HepG2 (cell line): ENCODE data around the gene TTC23. TPM values are rescaled to one million over a fixed set of nuclear protein-coding genes. Genes with fewer than 3 reads are reported as not detected.

Source experiments
- ATAC-seq: fragments of 200-7000 bp; cut with Tn5 transposase; 3 replicates; pipeline ENCODE4 v1.9.1; 2020; ENCODE audit warnings: mild to moderate bottlenecking, moderate library complexity
- BruUV-seq: library from RNA; stranded (reverse); fragments of 400-500 nt; replicated peaks from 2 replicates; lab custom pipeline; 2021; lab: Mats Ljungman, UMichigan
- CTCF ChIA-PET: fragments of 300-600 bp; formaldehyde crosslinking; extraction: SDS; loops from one replicate; lab custom pipeline; 2021; ENCODE audit warnings: low total read pairs, inconsistent platforms, low intra/inter-chr PET ratio; lab: Yijun Ruan, JAX
- POLR2A ChIA-PET: fragments of 350-600 bp; sonication (Branson Sonifier 250); formaldehyde crosslinking; loops from one replicate; lab custom pipeline; 2020; ENCODE audit warnings: antibody characterized with exemption, inconsistent platforms; lab: Yijun Ruan, JAX
- DNase-seq: peaks from one replicate; pipeline ENCODE4 v3.0.0-alpha.2; 2015; ENCODE audit warnings: low spot score
- FAIRE-seq: peaks from 3 replicates; lab custom pipeline; 2011; peaks lifted over from hg19 to GRCh38; lab: Jason Lieb, UNC
- H2AFZ ChIP-seq: one replicate; pipeline ENCODE4 v1.6.1; 2011; ENCODE audit warnings: low read length, inconsistent platforms
- H3K27ac ChIP-seq: fragments of 300-600 bp; 3 replicates; pipeline ENCODE4 v1.8.0; 2011; ENCODE audit warnings: mixed run types, mild to moderate bottlenecking, mixed read lengths, low read length, inconsistent platforms; ENCODE audit not compliant: insufficient read depth; ENCODE audit errors: extremely low read length
- H3K27me3 ChIP-seq, 2 experiments: fragments of 200-600 bp in 1 of 2; 2 replicates in 1 of 2; 3 replicates in 1 of 2; pipeline versions ENCODE4 v1.6.0 to v1.8.0; 2011; ENCODE audit warnings: low read length in 2 of 2, mild to moderate bottlenecking in 2 of 2, moderate library complexity in 2 of 2, inconsistent platforms in 1 of 2; ENCODE audit not compliant: insufficient read depth in 2 of 2, control insufficient read depth in 1 of 2
- H3K36me3 ChIP-seq, 2 experiments: fragments of 200-600 bp in 1 of 2; replicated peaks in 1 of 2; 2 replicates in 1 of 2; 3 replicates in 1 of 2; pipeline versions ENCODE4 v1.5.1 to v1.8.0; 2011; ENCODE audit warnings: low read length in 2 of 2, inconsistent platforms in 1 of 2; ENCODE audit not compliant: insufficient read depth in 2 of 2, control insufficient read depth in 1 of 2
- H3K4me1 ChIP-seq: 2 replicates; pipeline ENCODE4 v1.5.1; 2012; ENCODE audit warnings: low read length, inconsistent platforms; ENCODE audit not compliant: insufficient read depth
- H3K4me2 ChIP-seq: 2 replicates; pipeline ENCODE4 v1.6.0; 2011; ENCODE audit warnings: low read depth, low read length, inconsistent platforms
- H3K4me3 ChIP-seq, 3 experiments: fragments of 200-600 bp in 1 of 3; sonication (generic), shearing (Covaris generic) in 1 of 3; replicated peaks in 1 of 3; 2 replicates each; pipeline ENCODE4 v1.5.1; 2011 to 2016; ENCODE audit warnings: low read length in 3 of 3, inconsistent platforms in 2 of 3, low read depth in 2 of 3, mild to moderate bottlenecking in 2 of 3, control low read depth in 1 of 3, mixed read lengths in 1 of 3; ENCODE audit not compliant: insufficient read depth in 1 of 3
- H3K79me2 ChIP-seq: one replicate; pipeline ENCODE4 v1.6.1; 2011; ENCODE audit warnings: low read length, inconsistent platforms; ENCODE audit not compliant: insufficient read depth
- H3K9ac ChIP-seq: 2 replicates; pipeline ENCODE4 v1.6.0; 2011; ENCODE audit warnings: mild to moderate bottlenecking, low read depth, low read length, inconsistent platforms; ENCODE audit not compliant: insufficient read depth
- H3K9me3 ChIP-seq: 2 replicates; pipeline ENCODE4 v1.5.1; 2012; ENCODE audit warnings: mild to moderate bottlenecking, low read length
- H4K20me1 ChIP-seq: 2 replicates; pipeline ENCODE4 v1.6.0; 2011; ENCODE audit warnings: inconsistent platforms, mild to moderate bottlenecking, low read length, moderate library complexity; ENCODE audit not compliant: insufficient read depth
- GABPA ChIP-seq, 2 experiments: IDR thresholded peaks; 2 replicates each; pipeline ENCODE4 v1.6.1; 2011 to 2016; ENCODE audit warnings: low read depth in 2 of 2, low read length in 1 of 2, missing biosample characterization in 1 of 2, missing genetic modification characterization in 1 of 2
- MAFK ChIP-seq, 2 experiments: IDR thresholded peaks in 1 of 2; conservative IDR thresholded peaks in 1 of 2; 2 replicates each; pipeline ENCODE4 v1.6.1; 2011; ENCODE audit warnings: improper control_type of control experiment in 2 of 2, low read length in 2 of 2
- NFYC ChIP-seq: IDR thresholded peaks from 2 replicates; pipeline ENCODE4 v1.6.1; 2016; ENCODE audit warnings: missing genetic modification reagents, missing compliant biosample characterization
- ZNF136 ChIP-seq: sonication (generic); formaldehyde crosslinking; IDR thresholded peaks from 2 replicates; pipeline ENCODE4 v1.8.1; 2022; ENCODE audit warnings: low read depth, mild to moderate bottlenecking, moderate library complexity, missing genetic modification reagents
- ZNF484 ChIP-seq: sonication (generic); formaldehyde crosslinking; IDR thresholded peaks from 2 replicates; pipeline ENCODE4 v1.5.1; 2020; ENCODE audit warnings: mild to moderate bottlenecking, low read depth, missing genetic modification reagents, borderline replicate concordance
- WGBS: methylation state at CpG from one replicate; pipeline ENCODE4 v1.1.6; 2017; ENCODE audit warnings: low lambda C conversion rate; 5-methylcytosine and 5-hydroxymethylcytosine counted together
- in situ Hi-C: cut with HindIII; loops from 2 replicates; pipeline ENCODE4 v1.10.0; 2017; ENCODE audit warnings: low pct_unique_long_range_greater_than_20kb; ENCODE audit not compliant: extremely low pct_ligation_motif_present
- intact Hi-C: fragments of 100-400 bp; cut with micrococcal nuclease; formaldehyde crosslinking; loops from one replicate; pipeline ENCODE4 v1.10.0; 2022; ENCODE audit not compliant: unreplicated experiment
- polyA plus RNA-seq, 8 experiments: library from polyadenylated mRNA; depleted of rRNA in 3 of 8; stranded (reverse) in 7 of 8; unstranded in 1 of 8; fragments of >200 nt; fragmentation: Illumina TruSeq in 4 of 8; extraction: Trizol in 4 of 8; gene quantifications; 2 replicates each; pipeline versions ENCODE4 v1.2.1 to v1.2.3, GENCODE V29; 2011 to 2016; ENCODE audit warnings: low read depth in 4 of 8, missing spikeins in 1 of 8, mixed read lengths in 1 of 8; ENCODE audit not compliant: insufficient read depth in 1 of 8
- total RNA-seq, 5 experiments: library from RNA; depleted of rRNA; stranded (reverse); fragments of >200 nt; fragmentation: Illumina TruSeq; extraction: Trizol; gene quantifications; 2 replicates each; pipeline ENCODE4 v1.2.3, GENCODE V29; 2016; ENCODE audit warnings: low read depth in 1 of 5
- TF ChIP-seq, protein P1 (sequence below): IDR thresholded peaks from 2 replicates; pipeline ENCODE4 v1.6.1; 2016; ENCODE audit warnings: missing compliant biosample characterization, missing genetic modification reagents, borderline replicate concordance
- TF ChIP-seq, protein P2 (sequence below): sonication (generic); formaldehyde crosslinking; IDR thresholded peaks from 2 replicates; pipeline ENCODE4 v1.4.0; 2020; ENCODE audit warnings: missing genetic modification reagents, mild to moderate bottlenecking, borderline replicate concordance
- TF ChIP-seq, protein P3 (sequence below): sonication (generic); formaldehyde crosslinking; IDR thresholded peaks from 2 replicates; pipeline ENCODE4 v1.8.1; 2023; ENCODE audit warnings: mild to moderate bottlenecking, moderate library complexity, missing genetic modification reagents
- TF ChIP-seq, protein P4 (sequence below): sonication (generic); formaldehyde crosslinking; IDR thresholded peaks from 2 replicates; pipeline ENCODE4 v1.4.0; 2020; ENCODE audit warnings: missing genetic modification reagents

TTC23 gene
- total and polyA plus RNA-seq, 2 of the 13 experiments (the other 11 are each of a cell fraction or from before 2014, with no cell fraction given): 1.6 to 11.7 TPM

DNA sequence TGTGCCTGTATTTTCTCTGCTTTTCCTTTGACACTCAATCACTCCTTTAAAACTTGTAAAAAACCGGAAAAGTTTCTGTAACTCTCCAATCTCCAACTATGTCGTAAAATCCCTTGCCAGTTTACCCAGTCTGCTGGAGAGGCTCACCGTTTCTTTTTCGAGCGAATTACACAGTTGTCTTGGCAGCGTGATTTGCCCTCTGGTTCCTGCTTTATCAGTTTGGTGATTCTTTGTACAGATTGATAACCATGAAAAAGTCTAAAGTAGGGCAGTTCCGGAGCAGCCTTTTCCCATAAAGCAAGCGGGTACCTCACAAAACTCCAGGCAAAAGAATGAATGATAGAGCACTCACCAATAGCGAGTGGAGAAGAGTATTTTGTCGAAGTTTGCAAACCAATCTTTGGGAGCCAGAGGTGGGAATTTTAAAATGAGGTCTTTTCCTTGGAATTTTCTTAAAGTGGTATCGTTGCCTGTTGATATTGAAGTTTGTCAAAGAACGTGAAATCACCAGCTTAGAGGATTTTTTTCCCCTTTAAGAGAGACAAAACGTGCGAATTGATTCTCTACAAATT, at the start of gene TTC23 (continued):
- TF ChIP-seq, protein P1, sequence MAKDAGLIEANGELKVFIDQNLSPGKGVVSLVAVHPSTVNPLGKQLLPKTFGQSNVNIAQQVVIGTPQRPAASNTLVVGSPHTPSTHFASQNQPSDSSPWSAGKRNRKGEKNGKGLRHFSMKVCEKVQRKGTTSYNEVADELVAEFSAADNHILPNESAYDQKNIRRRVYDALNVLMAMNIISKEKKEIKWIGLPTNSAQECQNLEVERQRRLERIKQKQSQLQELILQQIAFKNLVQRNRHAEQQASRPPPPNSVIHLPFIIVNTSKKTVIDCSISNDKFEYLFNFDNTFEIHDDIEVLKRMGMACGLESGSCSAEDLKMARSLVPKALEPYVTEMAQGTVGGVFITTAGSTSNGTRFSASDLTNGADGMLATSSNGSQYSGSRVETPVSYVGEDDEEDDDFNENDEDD: 0 out of 2 replicates have a peak, but pooled peaks have one; percentile 17
- TF ChIP-seq, protein P2, sequence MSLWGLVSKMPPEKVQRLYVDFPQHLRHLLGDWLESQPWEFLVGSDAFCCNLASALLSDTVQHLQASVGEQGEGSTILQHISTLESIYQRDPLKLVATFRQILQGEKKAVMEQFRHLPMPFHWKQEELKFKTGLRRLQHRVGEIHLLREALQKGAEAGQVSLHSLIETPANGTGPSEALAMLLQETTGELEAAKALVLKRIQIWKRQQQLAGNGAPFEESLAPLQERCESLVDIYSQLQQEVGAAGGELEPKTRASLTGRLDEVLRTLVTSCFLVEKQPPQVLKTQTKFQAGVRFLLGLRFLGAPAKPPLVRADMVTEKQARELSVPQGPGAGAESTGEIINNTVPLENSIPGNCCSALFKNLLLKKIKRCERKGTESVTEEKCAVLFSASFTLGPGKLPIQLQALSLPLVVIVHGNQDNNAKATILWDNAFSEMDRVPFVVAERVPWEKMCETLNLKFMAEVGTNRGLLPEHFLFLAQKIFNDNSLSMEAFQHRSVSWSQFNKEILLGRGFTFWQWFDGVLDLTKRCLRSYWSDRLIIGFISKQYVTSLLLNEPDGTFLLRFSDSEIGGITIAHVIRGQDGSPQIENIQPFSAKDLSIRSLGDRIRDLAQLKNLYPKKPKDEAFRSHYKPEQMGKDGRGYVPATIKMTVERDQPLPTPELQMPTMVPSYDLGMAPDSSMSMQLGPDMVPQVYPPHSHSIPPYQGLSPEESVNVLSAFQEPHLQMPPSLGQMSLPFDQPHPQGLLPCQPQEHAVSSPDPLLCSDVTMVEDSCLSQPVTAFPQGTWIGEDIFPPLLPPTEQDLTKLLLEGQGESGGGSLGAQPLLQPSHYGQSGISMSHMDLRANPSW: no peak
- TF ChIP-seq ZNF484 (CRISPR knock-in tag) (no peak), GABPA (IDR thresholded peaks at IDR 0.05; ENCODE audit: low read depth, low read length) (no peak), GABPA (CRISPR knock-in tag; IDR thresholded peaks at IDR 0.05; ENCODE audit: low read depth) (0 out of 2 replicates have a peak, but pooled peaks have one; percentile 12), ZNF136 (CRISPR knock-in tag) (no peak), NFYC (CRISPR knock-in tag) (peak; percentile 84)
- TF ChIP-seq, all 625 proteins: peak for 23

DNA sequence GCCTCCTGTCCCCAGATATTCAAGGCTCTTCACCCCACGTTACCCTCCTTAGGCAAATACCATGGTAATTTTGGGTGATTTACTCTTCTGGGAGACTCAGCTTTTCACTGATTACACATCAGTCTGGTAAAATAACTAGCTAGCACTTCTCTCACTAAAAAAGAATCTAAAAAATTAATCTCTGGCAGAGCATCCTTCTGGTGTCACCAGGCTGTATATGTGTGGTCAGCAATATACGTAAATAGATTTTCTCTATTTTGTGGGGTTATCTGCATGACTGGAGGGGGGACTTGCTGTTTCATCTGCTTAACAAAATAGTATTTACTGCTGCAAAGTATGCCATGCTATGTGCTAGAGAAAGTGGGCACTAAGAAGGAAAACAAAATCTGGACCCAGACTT, 47.0 kb upstream of the TTC23 start:
- H3K79me2 ChIP-seq: no peaks in the 10 kb centered on the region
- no peaks in the 10 kb centered on the region; a peak in 1 of 5 replicates for H3K27me3 ChIP-seq
- H3K4me3 ChIP-seq: no peak overlapping the region
- intact Hi-C loops: no loop called here
- CTCF ChIA-PET: no interaction called here
- 100% methylated on average over 2 of the region's 2 CpGs for WGBS
- H3K4me1 ChIP-seq: peaks cover 19% of the 10 kb centered on the region
- no peak overlapping the region for H2AFZ ChIP-seq
- no peak overlapping the region for H3K9ac ChIP-seq
- H3K4me2 ChIP-seq: no peak overlapping the region
- FAIRE-seq: no peak
- H3K27ac ChIP-seq: no peak overlapping the region
- POLR2A ChIA-PET: no interaction called here
- no peaks in the 10 kb centered on the region for H3K9me3 ChIP-seq
- DNase-seq: no peak
- no peaks in the 10 kb centered on the region for H4K20me1 ChIP-seq
- no TSS peak for BruUV-seq
- ATAC-seq: no peak
- in situ Hi-C loops: no loop called here
- TF ChIP-seq, protein P3, sequence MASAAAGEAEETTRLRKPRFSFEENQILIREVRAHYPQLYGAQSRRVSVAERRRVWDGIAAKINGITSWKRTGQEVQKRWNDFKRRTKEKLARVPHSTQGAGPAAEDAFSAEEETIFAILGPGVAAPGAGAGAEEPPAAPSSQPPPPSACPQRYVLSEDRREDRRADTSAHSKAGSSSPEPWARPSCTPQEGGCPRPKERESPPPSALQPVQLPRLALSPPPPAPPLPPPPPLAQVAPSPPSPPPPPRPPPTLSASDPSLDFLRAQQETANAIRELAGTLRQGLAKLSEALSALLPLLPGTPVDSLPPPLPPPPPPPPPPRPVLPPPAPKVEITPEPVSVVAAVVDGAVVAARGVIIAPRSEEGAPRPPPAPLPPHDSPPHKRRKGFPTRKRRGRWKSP (CRISPR knock-in tag): no peak
- TF ChIP-seq MAFK (conservative IDR thresholded peaks at IDR 0.05 in 1 of 2, IDR thresholded peaks at IDR 0.05 in 1 of 2; ENCODE audit: low read length in 2 of 2): peak; percentile 14 to 29; a peak in 1 of 4 replicates
- no peak for TF ChIP-seq GABPA (IDR thresholded peaks at IDR 0.05; ENCODE audit: low read depth, low read length)
- no peak for TF ChIP-seq GABPA (CRISPR knock-in tag; IDR thresholded peaks at IDR 0.05; ENCODE audit: low read depth)
- TF ChIP-seq, protein P4, sequence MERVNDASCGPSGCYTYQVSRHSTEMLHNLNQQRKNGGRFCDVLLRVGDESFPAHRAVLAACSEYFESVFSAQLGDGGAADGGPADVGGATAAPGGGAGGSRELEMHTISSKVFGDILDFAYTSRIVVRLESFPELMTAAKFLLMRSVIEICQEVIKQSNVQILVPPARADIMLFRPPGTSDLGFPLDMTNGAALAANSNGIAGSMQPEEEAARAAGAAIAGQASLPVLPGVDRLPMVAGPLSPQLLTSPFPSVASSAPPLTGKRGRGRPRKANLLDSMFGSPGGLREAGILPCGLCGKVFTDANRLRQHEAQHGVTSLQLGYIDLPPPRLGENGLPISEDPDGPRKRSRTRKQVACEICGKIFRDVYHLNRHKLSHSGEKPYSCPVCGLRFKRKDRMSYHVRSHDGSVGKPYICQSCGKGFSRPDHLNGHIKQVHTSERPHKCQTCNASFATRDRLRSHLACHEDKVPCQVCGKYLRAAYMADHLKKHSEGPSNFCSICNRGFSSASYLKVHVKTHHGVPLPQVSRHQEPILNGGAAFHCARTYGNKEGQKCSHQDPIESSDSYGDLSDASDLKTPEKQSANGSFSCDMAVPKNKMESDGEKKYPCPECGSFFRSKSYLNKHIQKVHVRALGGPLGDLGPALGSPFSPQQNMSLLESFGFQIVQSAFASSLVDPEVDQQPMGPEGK (CRISPR knock-in tag): no peak
- no peaks in the 10 kb centered on the region; a peak in 2 of 5 replicates for H3K36me3 ChIP-seq
